WTC11 (cell line): ENCODE measurements around the gene ABLIM3.

Experiments
- CBFB ChIP-seq: sonication (generic); formaldehyde crosslinking; IDR thresholded peaks from 2 replicates; pipeline ENCODE4 v1.8.1; 2022; ENCODE audit warnings: mild to moderate bottlenecking, low read depth, missing genetic modification reagents
- CTCF ChIP-seq: fragments of 200-600 bp; IDR thresholded peaks from 2 replicates; pipeline ENCODE4 v1.8.0; 2022; ENCODE audit warnings: antibody characterized with exemption
- E2F4 ChIP-seq: sonication (generic); formaldehyde crosslinking; IDR thresholded peaks from 2 replicates; pipeline ENCODE4 v1.8.1; 2022; ENCODE audit warnings: low read depth, mild to moderate bottlenecking, moderate library complexity, missing genetic modification reagents, borderline replicate concordance
- ESRRA ChIP-seq: sonication (generic); formaldehyde crosslinking; IDR thresholded peaks from 2 replicates; pipeline ENCODE4 v1.8.1; 2022; ENCODE audit warnings: mild to moderate bottlenecking, missing genetic modification reagents, borderline replicate concordance
- IRF1 ChIP-seq: sonication (generic); formaldehyde crosslinking; IDR thresholded peaks from 2 replicates; pipeline ENCODE4 v1.8.0; 2023; ENCODE audit warnings: missing genetic modification reagents
- SP1 ChIP-seq: sonication (generic); formaldehyde crosslinking; conservative IDR thresholded peaks from 2 replicates; pipeline ENCODE4 v1.8.1; 2022; ENCODE audit warnings: missing genetic modification reagents
- TEAD4 ChIP-seq: sonication (generic); formaldehyde crosslinking; IDR thresholded peaks from 2 replicates; pipeline ENCODE4 v1.8.0; 2022; ENCODE audit warnings: mild to moderate bottlenecking, missing genetic modification reagents
- USF1 ChIP-seq: sonication (generic); formaldehyde crosslinking; IDR thresholded peaks from 2 replicates; pipeline ENCODE4 v1.8.0; 2022; ENCODE audit warnings: mild to moderate bottlenecking, missing genetic modification reagents
- TF ChIP-seq, protein P1 (sequence below): sonication (generic); formaldehyde crosslinking; IDR thresholded peaks from 2 replicates; pipeline ENCODE4 v1.8.1; 2023; ENCODE audit warnings: mild to moderate bottlenecking, missing genetic modification reagents, moderate library complexity
- TF ChIP-seq, protein P2 (sequence below): sonication (generic); formaldehyde crosslinking; IDR thresholded peaks from 2 replicates; pipeline ENCODE4 v1.8.1; 2022; ENCODE audit warnings: low read depth, missing genetic modification reagents, borderline replicate concordance

DNA sequence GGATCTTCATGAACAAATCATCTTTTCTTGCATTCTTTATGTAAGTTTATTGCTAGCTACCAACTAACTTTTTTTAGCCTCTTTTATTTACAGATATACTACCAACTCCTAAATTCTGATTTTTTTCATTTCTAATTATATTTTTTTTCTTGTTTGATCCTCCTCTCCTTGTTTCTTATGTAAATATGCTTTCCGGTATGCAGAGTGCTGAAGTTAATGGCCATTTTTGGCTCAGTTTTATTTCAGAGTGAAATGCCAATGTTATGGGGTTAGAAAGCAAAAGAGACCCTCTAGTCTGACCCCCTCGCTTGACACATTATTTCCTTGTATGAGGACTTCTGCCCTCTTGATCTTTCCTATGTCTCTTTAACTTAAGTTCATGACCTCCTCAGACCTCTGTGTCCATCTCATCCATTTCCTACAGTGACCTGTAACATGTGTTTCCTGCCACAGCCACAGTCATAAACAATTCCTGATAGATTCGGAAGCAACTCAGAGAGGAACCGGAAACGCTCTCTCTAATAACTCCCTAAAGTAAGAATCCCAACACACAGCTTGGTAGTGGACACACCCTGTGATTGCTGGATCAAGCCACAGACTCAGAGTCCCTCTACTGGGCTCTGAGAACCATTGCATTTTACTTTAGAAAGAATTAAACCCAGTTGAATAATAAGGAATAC lies 87.5 kb downstream of the ABLIM3 start:
- TF ChIP-seq CTCF, result no peak
- no peak for TF ChIP-seq CBFB
- no peak for TF ChIP-seq TEAD4 (CRISPR knock-in tag)
- TF ChIP-seq, protein P1, sequence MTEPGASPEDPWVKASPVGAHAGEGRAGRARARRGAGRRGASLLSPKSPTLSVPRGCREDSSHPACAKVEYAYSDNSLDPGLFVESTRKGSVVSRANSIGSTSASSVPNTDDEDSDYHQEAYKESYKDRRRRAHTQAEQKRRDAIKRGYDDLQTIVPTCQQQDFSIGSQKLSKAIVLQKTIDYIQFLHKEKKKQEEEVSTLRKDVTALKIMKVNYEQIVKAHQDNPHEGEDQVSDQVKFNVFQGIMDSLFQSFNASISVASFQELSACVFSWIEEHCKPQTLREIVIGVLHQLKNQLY (CRISPR knock-in tag), result no peak
- TF ChIP-seq USF1 (CRISPR knock-in tag), result no peak
- TF ChIP-seq ESRRA (CRISPR knock-in tag), result no peak
- TF ChIP-seq SP1 (CRISPR knock-in tag), result no peak
- TF ChIP-seq E2F4 (CRISPR knock-in tag), result no peak
- TF ChIP-seq IRF1 (CRISPR knock-in tag), result no peak
- TF ChIP-seq, protein P2, sequence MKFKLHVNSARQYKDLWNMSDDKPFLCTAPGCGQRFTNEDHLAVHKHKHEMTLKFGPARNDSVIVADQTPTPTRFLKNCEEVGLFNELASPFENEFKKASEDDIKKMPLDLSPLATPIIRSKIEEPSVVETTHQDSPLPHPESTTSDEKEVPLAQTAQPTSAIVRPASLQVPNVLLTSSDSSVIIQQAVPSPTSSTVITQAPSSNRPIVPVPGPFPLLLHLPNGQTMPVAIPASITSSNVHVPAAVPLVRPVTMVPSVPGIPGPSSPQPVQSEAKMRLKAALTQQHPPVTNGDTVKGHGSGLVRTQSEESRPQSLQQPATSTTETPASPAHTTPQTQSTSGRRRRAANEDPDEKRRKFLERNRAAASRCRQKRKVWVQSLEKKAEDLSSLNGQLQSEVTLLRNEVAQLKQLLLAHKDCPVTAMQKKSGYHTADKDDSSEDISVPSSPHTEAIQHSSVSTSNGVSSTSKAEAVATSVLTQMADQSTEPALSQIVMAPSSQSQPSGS (CRISPR knock-in tag), result no peak
